Cerebellar nuclear complex (tissue), 1 donor: Measurements from ENCODE around the gene KBTBD4.
"Not testable (repeated sequence)": the region's sequence is repeated elsewhere in the genome, so short reads cannot be mapped to it uniquely, and the experiment has no call there.

Source experiments
- DNase-seq, 2 experiments: peaks; one replicate each; lab custom pipeline; 2025; lab: John Stamatoyannopoulos, UW

The KBTBD4 gene

GRCh38 chr11:47589977-47590861, 11.4 kb upstream of the KBTBD4 start:
- no peak for DNase-seq

- DNase-seq: no peak
Measured at GRCh38 chr11:47589584-47589976, 10.8 kb upstream of the KBTBD4 start.

GRCh38 chr11:47589118-47589517, 10.3 kb upstream of the KBTBD4 start:
- no peak for DNase-seq

GRCh38 chr11:47587723-47588326, 9.1 kb upstream of the KBTBD4 start:
- DNase-seq: no peak

- DNase-seq: no peak
Measured at GRCh38 chr11:47587039-47587716, 8.4 kb upstream of the KBTBD4 start.

GRCh38 chr11:47586098-47586855, 7.5 kb upstream of the KBTBD4 start, which contains the start of gene FAM180B:
TSS of gene FAM180B (plus strand) at chr11:47586678. CDS start at chr11:47586769, 91 bp downstream.
- DNase-seq: no peak

- no peak for DNase-seq
Measured at GRCh38 chr11:47583844-47584243, 5.1 kb upstream of the KBTBD4 start.

- DNase-seq: no peak
Measured at GRCh38 chr11:47577460-47578041, 1.2 kb downstream of the KBTBD4 start.

GRCh38 chr11:47573321-47573720, 5.4 kb downstream of the KBTBD4 start:
- no peak for DNase-seq

- DNase-seq: no peak
Measured at GRCh38 chr11:47572715-47573255, 6.0 kb downstream of the KBTBD4 start.

GRCh38 chr11:47571895-47572294, 6.9 kb downstream of the KBTBD4 start:
- no peak for DNase-seq

GRCh38 chr11:47571357-47571729, 7.4 kb downstream of the KBTBD4 start:
- DNase-seq: no peak

- DNase-seq: no peak
Measured at GRCh38 chr11:47570651-47571356, 8.0 kb downstream of the KBTBD4 start.

- no peak for DNase-seq
Measured at GRCh38 chr11:47569646-47570045, 9.1 kb downstream of the KBTBD4 start.

GRCh38 chr11:47566149-47566698, 12.5 kb downstream of the KBTBD4 start:
- DNase-seq: no peak

- DNase-seq: no peak
Measured at GRCh38 chr11:47565340-47566148, 13.2 kb downstream of the KBTBD4 start, which contains the start of gene PTPMT1. TSS of gene PTPMT1 (plus strand) at chr11:47565599. CDS start at chr11:47565623, 24 bp downstream.

- no peak for DNase-seq
Measured at GRCh38 chr11:47564933-47565339, 13.8 kb downstream of the KBTBD4 start.

- not testable (repeated sequence) for DNase-seq
Measured at GRCh38 chr11:47564366-47564765, 14.4 kb downstream of the KBTBD4 start.

- not testable (repeated sequence) for DNase-seq
Measured at GRCh38 chr11:47562393-47562792, 16.4 kb downstream of the KBTBD4 start.
